ENCODE data around the gene RND1.
A peak's percentile ranks its signal among the peaks of the same experiment; 100 is the strongest.

Gene RND1

DNA sequence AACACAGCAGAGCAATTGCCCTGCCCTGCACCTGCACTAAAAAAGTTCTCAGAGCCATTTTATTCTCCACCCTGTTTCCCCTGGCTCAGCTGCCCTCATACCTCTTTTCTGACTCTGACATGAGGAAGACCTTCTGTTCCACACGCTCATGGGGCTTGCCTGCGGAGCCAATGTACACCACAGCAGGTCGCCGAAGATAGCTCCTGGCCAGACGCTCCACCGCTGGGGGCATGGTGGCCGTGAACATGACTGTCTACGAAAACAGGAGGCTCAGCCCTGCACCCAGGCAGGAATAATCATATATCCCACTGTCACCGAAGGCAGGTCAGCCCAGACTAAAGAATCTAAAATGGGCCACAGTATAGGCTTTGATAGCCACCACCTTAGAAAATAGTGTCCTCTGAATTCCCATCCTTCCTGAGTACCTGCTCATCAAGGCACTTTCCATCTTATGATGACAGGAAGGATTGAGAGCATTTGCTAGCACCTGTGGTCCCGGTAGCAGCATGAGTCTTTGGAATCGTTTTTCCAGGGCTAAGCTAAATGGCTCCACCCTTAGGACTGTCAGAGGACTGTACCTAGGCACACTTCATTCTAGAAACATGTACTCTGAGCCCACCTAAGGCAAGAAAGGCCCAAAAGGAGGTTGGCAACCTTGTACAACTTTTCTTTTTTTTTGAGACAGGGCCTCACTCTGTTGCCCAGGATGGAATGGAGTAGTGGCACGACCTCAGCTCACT is 33.2 kb downstream of the RND1 start:
- no peak overlapping the region for H3K27ac ChIP-seq
- no peak overlapping the region for H3K4me3 ChIP-seq

DNA sequence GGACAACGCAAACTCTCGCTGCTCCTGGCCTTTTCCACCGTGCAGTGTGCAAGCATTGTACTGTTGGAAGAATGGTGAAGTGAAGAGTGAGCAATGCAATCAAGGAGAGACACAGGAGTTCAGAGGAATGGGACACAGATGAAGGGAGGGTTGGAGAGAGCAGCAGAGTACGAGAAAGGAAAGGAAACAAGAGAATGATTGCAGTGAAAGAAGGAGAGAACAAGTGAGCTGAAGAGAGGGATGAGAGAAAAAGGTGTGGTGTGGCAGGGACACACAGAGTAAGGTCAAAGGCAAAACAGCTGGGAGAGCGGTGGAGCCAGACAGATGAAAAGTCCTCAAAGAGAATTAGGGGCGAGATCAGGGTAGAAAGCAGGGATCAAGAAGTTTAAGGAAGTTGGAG is 34.4 kb downstream of the RND1 start:
- Histone ChIP-seq H3K4me3 (no peak overlapping the region), H3K27ac (no peak overlapping the region)

DNA sequence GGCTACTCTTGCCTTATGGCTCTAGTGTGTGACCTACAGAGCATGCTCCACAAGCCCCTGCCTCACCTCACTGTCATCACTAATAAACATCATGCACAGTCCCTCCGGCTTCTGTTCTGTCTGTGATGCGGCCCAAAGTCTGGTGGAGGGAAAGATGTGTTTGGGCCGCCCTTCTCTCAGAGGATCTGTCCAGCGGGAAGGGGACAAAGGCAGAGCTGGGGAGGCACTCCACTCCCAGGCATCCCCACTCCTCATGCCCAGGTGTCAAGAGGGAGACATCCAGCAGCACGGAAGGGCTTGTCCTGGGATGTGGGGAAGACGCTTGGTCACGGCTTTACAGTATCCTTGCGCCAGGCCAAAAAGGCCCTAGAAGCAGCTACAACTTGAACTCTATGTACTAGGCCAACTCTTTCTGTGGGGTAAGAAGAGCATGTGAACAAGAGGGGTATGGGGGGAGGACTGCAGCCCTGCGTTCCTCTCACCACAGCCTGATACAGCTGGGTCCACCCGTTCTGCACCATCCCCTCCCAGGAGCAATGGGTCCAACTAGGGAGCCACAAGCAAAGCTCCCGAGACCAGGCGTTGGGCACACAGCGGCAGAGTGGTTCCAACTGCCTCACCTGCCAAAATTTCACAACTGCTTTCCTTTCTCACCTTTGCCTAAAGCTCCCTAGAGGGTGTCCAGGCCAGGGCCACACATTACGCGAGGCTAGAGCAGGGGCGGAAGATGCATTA is 36.7 kb downstream of the RND1 start:
- Histone ChIP-seq H3K27ac (no peak overlapping the region), H3K4me3 (no peak overlapping the region)

DNA sequence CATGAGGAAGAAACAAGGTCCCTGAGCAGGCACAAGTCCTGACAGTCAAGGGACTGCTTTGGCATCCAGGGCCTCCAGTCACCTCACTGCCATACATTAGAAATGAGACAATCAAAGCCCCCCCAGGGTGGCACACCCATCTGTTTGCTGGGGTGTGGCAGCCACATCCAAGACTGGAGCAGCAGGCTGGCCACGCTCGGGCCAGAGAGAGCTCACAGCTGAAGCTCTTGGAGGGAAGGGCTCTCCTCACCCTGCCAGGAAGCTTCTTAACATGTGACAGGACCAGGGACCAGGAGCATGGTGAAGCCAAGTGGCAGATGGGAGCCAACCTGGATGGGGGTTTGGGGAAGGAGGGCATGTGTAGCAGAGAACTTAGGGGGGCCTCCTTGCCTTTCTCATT is 37.4 kb downstream of the RND1 start:
- no peak overlapping the region for H3K27ac ChIP-seq
- no peak overlapping the region for H3K4me3 ChIP-seq

DNA sequence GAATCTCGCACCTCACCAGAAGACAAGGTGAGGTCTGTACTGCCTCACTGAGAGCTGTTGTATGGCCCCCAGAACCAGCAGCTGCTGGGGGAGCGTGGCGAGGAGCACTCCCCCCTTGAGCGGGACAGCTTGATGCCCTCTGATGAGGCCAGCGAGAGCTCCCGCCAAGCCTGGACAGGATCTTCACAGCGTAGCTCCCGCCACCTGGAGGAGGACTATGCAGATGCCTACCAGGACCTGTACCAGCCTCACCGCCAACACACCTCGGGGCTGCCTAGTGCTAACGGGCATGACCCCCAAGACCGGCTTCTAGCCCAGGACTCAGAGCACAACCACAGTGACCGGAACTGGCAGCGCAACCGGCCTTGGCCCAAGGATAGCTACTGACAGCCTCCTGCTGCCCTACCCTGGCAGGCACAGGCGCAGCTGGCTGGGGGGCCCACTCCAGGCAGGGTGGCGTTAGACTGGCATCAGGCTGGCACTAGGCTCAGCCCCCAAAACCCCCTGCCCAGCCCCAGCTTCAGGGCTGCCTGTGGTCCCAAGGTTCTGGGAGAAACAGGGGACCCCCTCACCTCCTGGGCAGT is 38.1 kb downstream of the RND1 start:
- Histone ChIP-seq H3K4me3 (no peak overlapping the region), H3K27ac (no peak overlapping the region)

DNA sequence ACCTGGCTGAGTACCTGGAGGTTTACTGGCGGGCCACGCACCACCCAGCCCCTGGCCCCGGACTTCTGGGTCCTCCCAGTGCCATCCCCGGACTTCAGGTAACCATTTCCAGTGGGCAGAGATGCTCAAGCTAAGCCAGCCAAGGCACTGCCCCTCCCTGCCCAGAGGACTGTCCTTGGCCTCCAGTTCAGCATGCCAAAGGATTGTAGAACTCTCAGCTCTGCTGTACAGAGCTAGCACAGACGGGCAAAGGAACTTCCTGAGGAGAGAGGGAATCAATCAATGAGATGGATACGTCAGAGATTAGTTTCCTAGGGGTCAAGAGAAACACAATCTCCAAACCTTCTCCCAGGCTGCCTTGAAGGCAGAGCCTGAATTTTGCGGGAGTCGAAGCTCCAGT is 38.6 kb downstream of the RND1 start:
- Histone ChIP-seq H3K27ac (no peak overlapping the region), H3K4me3 (no peak overlapping the region)

DNA sequence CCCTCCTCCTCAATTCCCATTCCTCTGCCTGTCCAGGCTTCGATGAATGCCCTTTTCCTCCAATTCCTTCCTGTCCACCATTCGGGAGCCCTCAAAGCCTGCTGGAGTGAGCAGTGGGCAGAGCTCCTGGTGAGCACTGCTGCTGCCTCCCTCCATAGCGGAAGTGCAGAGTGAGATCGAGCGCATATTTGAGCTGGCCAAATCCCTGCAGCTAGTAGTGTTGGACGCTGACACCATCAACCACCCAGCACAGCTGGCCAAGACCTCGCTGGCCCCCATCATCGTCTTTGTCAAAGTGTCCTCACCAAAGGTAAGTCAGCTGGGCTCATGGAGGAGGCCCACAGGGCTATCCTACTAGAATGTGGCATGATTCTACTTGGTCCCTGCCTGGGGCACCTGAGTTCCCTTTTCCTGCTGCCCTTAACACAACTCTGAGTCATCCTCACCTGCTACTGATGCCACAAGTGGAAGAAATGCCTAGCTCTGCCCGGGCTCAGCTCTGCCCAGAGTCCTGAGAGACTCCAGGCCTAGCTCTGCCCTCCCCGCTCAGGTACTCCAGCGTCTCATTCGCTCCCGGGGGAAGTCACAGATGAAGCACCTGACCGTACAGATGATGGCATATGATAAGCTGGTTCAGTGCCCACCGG is 39.3 kb downstream of the RND1 start:
- peak overlapping the region in 1 of 21 experiments; percentile 37 for H3K27ac ChIP-seq
- H3K4me3 ChIP-seq: no peak overlapping the region

DNA sequence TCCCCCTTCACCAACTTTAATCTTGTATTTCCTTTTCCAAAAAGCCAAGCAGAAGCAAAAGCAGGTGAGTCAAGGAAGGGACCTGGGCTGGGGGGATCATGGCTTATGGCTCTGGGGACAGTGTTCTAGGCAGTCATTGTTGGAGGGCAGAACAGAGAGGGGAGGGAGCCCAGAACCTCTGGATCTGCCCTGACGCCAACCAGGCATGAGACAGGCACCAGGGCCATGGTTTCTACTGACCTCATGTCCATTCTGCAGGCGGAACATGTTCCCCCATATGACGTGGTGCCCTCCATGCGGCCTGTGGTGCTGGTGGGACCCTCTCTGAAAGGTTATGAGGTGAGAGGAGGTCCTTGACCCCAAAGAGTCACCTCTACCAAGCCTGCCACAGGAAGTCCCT is 40.8 kb downstream of the RND1 start:
- H3K27ac ChIP-seq: no peak overlapping the region

DNA sequence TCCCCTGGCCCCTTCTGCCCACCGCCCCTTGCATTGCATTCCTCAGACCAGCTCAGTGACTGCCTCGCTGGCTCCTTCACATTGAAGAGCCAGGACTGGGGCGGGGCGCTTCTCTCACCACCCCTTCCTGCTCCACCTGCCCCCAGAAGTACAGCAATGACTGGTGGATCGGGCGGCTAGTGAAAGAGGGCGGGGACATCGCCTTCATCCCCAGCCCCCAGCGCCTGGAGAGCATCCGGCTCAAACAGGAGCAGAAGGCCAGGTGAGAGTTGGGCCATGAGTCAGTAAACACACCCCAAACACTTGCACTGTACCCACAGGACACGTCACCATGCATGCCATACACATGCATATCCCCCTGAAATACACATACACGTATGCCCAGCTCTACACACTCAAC is 41.6 kb downstream of the RND1 start:
- Histone ChIP-seq H3K27ac (no peak overlapping the region), H3K4me3 (no peak overlapping the region)

More for the DNA sequence above, 40.8 kb downstream of the RND1 start:
- no peak overlapping the region for H3K4me3 ChIP-seq

DNA sequence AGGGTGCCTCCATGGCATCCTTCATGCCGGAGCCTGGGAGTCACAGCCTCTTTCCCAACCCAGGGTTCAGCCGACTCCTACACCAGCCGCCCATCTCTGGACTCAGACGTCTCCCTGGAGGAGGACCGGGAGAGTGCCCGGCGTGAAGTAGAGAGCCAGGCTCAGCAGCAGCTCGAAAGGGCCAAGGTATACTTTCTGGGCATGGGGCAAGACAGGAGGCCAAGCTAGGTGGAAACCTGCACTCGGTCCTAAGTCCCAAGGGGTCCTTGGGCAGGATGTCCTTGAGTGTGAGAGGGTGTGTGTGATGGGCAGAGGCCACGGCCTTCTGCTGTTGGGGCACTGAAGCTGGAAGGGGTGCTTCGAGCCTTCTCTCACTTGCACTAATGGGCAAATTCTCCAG is 42.4 kb downstream of the RND1 start:
- Histone ChIP-seq H3K4me3 (no peak overlapping the region), H3K27ac (no peak overlapping the region)

DNA sequence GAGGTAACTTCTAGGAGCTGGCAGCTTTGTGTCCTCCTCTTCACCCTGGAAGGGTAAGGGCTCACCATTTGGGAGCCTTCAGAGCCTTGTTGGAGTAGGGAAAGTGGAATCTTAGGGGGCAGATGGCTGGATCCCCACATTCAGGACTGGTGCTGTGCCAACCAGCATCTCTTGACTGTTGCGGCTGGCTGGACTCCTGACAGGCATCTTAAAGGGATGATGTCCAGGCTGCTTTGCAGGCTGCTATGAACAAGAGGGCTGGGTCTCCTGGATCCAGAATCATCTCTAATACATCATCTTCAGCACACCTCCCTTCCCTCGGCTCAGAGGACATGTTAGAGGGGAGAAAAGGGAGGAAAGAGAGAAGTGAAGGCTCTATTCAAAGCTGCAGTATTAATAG is 43.0 kb downstream of the RND1 start:
- no peak overlapping the region for H3K4me3 ChIP-seq
- no peak overlapping the region for H3K27ac ChIP-seq

DNA sequence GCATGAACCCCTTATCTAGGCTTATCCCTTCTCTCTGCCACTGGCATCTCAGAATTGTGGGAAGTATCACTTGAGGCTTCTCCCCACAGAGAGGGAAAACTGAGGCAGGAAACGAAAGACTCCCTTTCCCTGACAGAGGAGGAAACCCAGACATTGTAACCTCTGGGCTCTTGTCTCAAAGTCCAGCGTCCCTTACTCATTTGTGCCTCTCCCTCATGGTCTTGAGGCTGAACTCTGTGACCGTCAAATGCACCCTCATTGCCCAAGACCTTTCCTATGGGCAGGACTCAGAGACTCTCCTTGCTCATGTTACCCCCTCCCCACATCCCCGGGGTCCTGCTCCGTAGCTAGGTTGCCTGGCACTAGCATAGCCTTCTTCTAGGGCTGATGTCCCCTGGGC is 43.5 kb downstream of the RND1 start:
- no peak overlapping the region for H3K27ac ChIP-seq
- H3K4me3 ChIP-seq: no peak overlapping the region

DNA sequence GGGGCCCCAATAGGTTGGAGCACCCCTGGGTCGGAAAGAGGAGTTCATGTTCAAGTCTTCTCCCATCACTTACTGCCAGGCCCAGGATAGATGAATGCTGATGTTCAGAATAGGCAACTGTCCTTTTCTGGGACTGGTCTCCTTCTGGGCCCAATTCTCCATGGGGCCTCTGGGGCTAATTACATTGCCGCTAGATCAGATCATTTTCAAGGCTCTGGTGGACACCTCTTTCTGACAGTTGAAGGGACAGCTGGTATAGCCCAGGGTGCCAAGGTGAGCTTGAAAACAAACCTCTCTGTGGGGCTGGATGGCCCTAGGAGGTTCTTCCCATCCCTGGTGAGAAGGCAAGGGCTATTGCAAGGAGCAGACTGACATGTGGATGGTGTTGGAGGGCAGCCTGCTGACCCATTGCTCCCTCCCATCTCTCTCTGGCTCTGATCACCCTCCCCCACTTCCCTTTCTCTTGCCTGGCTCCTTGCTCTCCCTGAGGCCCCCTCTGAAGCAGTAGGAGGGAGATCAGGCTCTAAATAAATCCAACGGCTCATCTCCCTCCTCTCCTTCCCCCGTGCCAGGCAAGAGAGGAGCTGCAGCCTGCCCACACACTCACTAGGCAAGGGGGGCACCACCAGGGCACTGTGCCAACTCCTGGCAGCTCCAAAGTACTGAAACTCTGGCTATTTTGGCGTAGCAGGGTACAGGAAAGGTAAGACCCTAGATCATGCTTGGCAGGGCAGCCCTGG is 45.5 kb downstream of the RND1 start:
- H3K4me3 ChIP-seq: no peak overlapping the region
- no peak overlapping the region for H3K27ac ChIP-seq

DNA sequence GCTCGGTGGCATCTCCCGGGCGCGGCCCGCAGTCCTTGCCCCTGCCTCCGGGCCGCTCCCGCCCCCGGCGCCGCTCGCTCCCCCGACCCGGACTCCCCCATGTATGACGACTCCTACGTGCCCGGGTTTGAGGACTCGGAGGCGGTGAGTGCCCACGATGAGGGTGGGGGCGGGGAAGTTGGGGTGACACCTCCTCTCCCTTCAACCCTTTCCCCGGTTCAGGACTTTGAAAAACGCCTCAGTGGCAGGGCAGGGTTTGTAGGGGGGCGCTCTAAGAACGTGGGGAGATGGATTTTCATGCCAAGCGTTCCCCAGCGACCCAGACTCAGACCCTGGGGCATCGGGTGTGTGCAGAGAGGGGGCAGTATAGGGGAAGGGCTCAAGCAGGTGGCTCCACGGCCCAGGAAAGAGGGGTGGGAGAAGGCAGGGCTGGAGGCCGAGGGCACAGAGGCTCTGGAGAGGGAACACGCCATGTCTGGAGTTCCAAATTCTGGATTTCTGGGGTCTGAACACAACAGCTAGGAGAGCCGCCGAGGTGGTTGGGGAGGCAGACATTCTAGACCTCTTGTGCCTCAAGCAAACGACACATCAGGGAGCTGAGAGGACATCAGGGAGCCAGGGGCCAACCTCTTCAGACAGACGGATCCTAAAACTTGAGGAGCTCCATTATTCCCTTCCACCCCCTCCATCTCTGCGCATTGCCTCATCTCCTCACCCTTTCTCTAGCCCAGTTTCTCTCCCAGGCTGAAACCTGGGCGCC is 46.7 kb downstream of the RND1 start:
- Histone ChIP-seq H3K27ac (peak overlapping the region in 13 of 21 experiments; percentile 14 to 76 (median 50)), H3K4me3 (peak overlapping the region; percentile 50 to 75 (median 70))

DNA sequence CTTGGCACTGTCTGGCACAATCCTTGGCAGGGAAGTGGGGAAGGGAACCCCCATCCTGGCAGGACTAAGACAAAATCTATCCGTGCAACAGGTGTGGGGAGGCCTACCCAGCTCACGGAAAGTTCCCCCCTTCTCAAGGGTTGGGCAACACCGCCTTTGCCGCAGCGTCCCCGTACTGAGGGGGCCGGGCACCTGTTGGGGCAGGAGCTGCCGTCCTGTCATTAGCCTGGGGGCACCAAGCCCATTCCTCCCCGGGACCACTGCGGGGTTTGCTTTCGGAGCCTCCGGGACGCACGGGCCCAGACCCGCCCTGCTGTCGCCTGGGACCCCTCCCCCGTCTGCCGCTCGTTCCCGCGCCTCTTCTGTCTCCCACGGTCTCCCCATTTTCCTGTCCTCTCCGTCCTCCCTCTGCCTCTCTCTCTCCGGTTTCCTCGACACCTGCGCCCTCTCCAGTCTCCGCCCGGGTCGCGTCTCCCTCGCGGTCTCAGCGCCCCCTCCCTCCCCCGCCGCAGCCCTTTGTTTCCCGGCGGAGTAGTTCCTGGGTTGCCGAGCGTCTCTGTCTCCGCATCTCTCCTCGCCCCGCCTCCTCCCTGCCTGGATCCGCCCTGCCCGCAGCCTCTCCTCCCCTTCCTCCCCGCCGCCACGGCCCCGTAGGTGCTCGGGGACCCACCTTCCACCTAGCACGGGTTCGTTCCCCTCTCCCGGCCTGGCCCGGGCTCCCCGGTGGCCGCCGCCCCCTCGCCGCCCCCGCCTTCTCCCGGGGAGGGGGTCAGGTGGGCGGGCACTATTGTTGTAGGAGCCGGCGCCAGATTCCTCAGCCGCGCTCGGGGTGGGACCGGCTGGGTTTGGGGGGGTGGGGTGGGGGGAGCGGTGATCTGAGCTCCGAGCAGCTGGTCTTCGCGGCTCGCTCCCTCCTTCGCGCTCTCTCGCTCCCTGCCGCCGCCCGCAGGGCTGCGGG is 47.5 kb downstream of the RND1 start, which contains the start of gene CACNB3:
Gene CACNB3 (plus strand): TSS at position 624 of the 958 bp plus-strand sequence. CDS start 434 bp downstream, outside the sequence.
- peak within 1 kb of the TSS in 16 of 21 experiments; percentile 0 to 76 (median 50) for H3K27ac ChIP-seq

DNA sequence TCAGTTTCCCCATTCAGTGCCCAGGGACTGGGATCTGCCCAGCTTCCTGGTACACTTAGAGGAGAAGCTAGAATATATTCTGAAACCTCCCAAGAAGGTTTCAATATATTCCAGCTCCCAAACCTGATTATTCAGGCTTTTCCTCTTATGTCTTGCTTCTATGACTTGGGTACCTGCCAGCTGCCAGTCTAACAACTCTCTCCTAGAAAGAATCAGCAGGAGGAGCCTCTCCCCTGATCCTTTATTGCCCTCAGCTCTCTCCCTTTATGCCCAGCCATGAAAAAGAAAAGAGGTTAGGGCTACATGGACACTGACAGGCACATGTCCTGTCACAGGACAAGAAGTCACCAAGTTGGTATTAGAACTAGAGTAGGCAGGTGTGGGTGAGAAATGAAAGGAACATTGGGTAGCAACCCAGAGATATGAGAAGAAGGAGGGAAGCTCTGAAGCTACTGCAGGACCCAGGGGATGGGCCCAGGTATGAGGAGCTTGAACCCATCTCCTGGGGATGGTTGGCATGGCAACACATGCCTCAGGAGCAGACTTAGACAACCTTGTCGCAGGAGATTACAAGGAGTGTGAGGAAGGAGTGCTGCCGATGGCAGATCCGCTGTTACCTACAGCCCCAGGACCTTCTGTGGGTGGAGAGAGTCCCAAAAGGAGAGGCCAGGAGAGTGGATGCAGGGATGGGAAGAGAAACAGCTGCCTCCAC is 49.4 kb downstream of the RND1 start:
- H3K4me3 ChIP-seq: peak overlapping the region in 6 of 7 experiments; percentile 56 to 95 (median 67)
- peak overlapping the region in 13 of 21 experiments; percentile 33 to 93 (median 82) for H3K27ac ChIP-seq

More for the DNA sequence above, 47.5 kb downstream of the RND1 start, which contains the start of gene CACNB3:
- peak within 1 kb of the TSS; percentile 50 to 75 (median 70) for H3K4me3 ChIP-seq

All from skin epidermis (tissue), 12 donors.